Measurements from ENCODE around the gene CYB5D1.

Gene CYB5D1

DNA sequence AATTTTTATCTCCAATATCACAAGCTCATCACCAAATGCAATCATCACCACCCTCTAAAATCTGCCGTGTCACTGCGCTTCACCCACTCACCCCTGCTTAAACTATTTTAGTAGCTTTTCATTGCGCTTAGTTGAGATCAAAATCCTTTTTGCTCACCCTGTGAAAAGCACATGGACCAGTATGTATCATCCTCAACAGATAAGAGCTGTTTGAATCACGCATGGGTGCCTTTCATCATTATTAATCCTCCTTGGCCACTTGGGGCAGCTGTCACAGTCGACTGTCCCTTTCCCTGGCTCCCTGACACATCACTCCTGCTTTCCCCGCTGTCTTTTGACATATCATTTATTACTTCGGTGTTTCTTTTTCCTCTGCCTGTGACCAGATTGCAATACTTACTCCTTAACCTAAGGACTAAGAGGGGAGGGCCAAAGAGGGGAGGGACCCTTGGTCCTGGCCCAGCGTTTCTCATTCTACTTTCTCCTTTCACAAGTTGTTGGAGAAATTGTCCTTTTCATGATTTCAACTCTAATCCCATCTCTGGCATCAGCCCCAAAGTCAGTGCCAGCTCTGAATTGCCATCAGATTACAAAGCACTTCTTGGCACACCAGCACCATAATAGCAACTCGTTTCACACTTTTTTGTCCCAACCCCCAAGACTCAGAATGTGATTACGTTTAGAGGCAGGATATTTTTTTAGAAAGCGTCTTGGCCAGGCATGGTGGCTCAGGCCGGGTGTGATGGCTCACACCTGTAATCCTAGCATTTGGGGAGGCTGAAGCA lies 32.4 kb upstream of the CYB5D1 start:
- H3K27me3 Mint-ChIP-seq: no peaks in the 10 kb centered on the region
- H3K27ac Mint-ChIP-seq: peak overlapping the region; percentile 6
- no peaks in the 10 kb centered on the region for H3K9me3 Mint-ChIP-seq
- no peaks in the 10 kb centered on the region for H3K36me3 Mint-ChIP-seq
- H3K4me1 Mint-ChIP-seq: peaks cover 14% of the 10 kb centered on the region
- H3K4me3 Mint-ChIP-seq: no peak overlapping the region

DNA sequence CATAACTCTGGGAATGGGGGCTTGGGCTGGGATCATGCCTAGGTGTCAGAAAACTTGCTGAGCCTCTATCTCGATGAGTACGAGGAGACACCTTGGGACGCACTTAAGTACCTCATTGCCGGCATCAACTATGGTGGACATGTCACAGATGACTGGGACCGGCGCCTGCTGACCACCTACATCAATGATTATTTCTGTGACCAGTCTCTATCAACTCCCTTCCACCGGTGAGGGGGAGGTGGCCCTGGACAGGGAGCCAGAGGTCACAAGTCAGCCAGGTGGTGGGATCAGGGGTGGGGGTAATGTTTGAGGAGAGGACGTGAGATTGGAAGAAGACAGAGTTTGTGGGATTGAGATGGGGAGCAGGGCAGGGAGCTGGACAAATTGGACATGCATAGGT lies 27.2 kb upstream of the CYB5D1 start:
- Mint-ChIP-seq H3K9me3 (no peaks in the 10 kb centered on the region), H3K4me3 (no peak overlapping the region), H3K4me1 (peaks cover 7% of the 10 kb centered on the region), H3K27ac (peak overlapping the region; percentile 23), H3K36me3 (no peaks in the 10 kb centered on the region), H3K27me3 (no peaks in the 10 kb centered on the region)

DNA sequence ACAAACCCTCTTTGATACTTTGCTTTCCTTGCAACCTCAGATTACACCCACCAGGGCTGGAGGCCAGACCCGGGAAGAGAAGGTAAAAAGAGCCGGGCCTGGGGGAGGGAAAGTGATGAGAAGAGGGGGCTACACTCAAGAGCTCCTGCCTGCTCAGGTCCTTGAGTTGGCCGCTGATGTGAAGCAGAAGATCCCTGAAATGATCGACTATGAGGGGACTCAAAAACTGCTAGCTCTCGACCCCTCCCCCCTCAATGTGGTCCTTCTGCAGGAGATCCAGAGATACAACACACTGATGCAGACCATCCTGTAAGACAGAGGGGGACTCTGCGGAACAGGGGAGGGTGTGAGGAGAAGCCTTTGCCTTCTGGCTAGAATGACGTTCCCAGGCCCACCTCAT lies 26.6 kb upstream of the CYB5D1 start:
- Mint-ChIP-seq H3K36me3 (no peaks in the 10 kb centered on the region), H3K4me1 (peaks cover 9% of the 10 kb centered on the region), H3K4me3 (no peak overlapping the region), H3K9me3 (no peaks in the 10 kb centered on the region), H3K27ac (no peak overlapping the region), H3K27me3 (no peaks in the 10 kb centered on the region)

DNA sequence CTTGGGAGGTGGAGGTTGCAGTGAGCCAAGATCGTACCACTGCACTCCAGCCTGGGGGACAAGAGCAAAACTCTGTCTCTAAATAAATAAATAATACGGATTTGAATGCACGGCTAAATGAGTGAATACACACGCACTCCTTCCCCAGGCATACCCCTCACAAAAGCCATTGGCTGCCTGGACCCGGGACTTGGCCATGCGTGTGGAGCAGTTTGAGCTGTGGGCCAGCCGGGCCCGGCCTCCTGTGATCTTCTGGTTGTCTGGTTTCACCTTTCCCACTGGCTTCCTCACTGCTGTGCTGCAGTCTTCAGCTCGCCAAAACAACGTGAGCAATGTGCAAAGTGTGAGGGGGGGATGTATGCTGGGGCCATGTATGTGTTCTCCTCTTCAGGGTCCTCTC lies 25.4 kb upstream of the CYB5D1 start:
- Mint-ChIP-seq H3K4me3 (no peak overlapping the region), H3K36me3 (no peaks in the 10 kb centered on the region), H3K27ac (no peak overlapping the region), H3K4me1 (peaks cover 21% of the 10 kb centered on the region), H3K9me3 (no peaks in the 10 kb centered on the region), H3K27me3 (no peaks in the 10 kb centered on the region)

DNA sequence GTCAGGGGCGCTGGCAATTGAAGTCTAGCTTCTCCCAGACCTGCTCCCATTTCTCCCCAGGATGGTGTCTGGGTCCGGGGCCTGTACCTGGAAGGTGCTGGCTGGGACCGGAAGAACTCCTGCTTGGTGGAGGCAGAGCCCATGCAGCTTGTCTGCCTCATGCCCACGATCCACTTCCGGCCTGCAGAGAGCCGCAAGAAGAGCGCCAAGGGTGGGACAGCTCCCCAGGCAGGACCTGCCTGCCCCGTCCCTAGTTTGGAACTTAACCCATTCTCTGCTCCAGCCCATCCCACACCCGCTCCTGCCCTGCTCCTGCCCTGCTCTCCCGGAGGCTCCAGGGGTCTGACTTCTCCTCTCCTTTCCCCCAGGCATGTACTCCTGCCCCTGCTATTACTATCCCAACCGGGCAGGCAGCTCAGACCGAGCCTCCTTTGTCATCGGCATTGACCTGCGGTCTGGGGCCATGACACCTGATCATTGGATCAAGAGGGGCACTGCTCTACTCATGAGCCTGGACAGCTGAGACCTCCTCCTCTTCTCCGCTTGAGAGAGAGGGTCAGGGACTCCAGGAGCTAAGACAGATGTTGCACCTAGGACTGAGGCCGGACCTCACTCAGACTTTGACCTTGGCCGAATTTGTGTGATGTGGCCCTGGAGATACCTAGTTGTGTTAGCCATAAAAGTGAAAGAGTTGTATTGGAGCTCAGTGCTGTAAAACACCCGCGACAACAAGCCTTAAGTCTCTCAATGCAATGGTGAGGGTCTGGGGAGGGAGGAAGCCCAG lies 24.6 kb upstream of the CYB5D1 start:
- Mint-ChIP-seq H3K4me1 (peaks cover 26% of the 10 kb centered on the region), H3K36me3 (no peaks in the 10 kb centered on the region), H3K9me3 (no peaks in the 10 kb centered on the region), H3K4me3 (peak overlapping the region; percentile 90), H3K27me3 (no peaks in the 10 kb centered on the region), H3K27ac (peak overlapping the region; percentile 84)

DNA sequence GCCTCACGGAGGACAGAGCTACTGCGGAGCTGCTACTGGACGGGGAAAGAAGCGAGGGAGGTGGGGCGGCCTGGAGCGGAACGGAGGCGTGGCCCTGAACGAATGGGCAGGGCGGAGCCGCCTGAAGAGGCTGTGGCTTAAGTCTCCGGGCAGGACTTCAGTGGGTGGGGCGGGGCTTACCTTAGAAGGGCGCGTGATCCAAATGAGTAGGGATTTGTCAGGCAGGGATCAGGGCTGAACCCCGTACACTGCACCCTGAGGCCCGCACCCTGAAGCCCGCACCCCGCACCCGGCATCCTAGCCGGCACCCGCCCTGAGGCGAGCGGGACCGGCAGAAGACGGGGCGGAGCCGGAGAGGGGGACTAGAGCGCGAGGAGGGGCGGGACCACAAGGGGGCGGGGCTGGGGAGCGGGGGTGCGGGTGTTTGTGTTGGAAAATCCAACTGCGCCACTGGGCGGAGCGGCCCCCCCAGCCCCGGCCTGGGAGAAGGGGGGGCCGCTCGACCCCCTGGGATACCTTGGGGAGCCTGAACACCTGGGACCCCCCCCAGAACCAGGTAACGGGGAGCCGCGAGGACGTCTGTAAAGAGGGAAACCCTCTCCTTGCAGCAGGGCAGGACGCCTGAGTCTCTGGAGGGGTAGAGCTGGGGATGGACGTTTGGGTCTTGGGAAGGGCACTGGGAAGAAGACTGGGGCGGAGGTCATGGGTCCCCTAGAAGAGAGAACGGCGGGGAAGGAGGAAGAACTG lies 23.8 kb upstream of the CYB5D1 start, which contains the start of gene KDM6B:
TSS of gene KDM6B (plus strand) at position 423 of the 747 bp plus-strand sequence. CDS start 11,338 bp downstream, outside the sequence.
- H3K4me3 Mint-ChIP-seq: peak within 1 kb of the TSS; percentile 90

DNA sequence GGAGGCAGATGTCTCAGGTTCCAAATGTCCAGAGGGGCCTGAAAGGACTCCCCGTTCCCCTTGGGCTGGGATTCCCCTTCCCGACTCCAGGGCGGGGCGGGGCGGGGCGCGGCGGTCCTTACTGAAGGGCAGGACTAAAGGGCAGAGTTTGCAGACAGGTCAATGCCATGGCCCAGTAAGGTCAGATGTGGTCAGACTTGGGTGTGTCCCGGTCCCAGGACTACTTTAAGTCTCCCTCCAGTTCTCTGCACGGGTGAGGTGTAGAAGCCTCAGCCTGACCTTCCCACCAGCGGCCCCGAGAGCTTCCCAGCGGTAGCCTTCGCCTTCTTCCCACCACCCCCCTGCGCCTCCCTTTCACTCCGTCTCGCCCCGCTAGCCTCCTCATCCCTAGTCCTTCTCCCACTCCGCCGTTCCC lies 23.3 kb upstream of the CYB5D1 start:
- H3K27ac Mint-ChIP-seq: peak overlapping the region; percentile 84
- H3K4me1 Mint-ChIP-seq: peaks cover 38% of the 10 kb centered on the region

More for the DNA sequence above, 23.8 kb upstream of the CYB5D1 start, which contains the start of gene KDM6B:
- Mint-ChIP-seq H3K4me1 (peaks cover 33% of the 10 kb centered on the region), H3K36me3 (no peaks in the 10 kb centered on the region), H3K9me3 (no peaks in the 10 kb centered on the region), H3K27ac (peak within 1 kb of the TSS; percentile 84), H3K27me3 (no peaks in the 10 kb centered on the region)

DNA sequence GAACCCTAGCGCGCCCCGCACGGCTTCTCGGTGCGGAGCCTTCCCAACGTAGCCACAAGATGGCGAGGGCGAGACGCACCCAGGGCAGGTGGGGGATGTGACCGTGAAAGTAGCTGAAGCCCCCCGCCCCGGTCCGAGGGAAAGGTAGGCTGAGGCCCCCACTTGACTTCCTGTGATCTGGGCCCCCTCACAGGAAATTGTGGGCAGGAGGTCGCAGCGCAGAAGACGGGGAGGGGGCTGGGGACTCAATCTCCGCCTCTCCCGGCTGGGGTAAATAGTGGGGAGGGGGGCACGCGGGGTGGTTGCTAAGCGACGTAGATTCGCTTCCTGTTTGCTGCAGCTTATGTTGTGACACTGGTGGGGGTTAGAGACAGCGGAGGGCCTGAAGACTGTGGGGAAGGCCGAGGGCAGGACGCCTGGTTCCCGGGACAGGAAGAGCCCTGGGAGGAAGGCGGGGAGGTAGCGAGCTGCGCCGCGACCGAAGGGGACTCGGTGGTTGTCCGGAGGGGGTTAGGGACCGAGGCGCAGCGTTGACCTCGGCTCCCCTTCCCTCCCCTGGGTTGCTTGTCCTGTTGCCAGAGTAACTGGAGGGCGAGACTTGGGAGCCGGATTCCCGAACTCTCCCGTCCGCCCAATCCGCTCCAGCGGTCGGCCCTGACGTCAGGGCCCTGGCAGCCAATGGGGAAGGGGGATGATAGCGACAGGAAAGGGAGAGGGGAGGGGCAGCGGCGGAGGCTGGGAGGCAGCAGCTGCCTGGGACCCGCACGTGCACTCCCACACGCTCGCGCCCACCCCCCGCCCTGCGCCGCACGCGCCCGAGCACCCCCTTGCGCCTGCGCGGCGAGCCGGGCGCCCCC lies 22.6 kb upstream of the CYB5D1 start:
- Mint-ChIP-seq H3K4me1 (peaks cover 45% of the 10 kb centered on the region), H3K9me3 (no peaks in the 10 kb centered on the region), H3K27me3 (no peaks in the 10 kb centered on the region)

More for the DNA sequence above, 23.3 kb upstream of the CYB5D1 start:
- H3K27me3 Mint-ChIP-seq: no peaks in the 10 kb centered on the region
- peak overlapping the region; percentile 88 for H3K4me3 Mint-ChIP-seq
- no peaks in the 10 kb centered on the region for H3K36me3 Mint-ChIP-seq
- no peaks in the 10 kb centered on the region for H3K9me3 Mint-ChIP-seq

DNA sequence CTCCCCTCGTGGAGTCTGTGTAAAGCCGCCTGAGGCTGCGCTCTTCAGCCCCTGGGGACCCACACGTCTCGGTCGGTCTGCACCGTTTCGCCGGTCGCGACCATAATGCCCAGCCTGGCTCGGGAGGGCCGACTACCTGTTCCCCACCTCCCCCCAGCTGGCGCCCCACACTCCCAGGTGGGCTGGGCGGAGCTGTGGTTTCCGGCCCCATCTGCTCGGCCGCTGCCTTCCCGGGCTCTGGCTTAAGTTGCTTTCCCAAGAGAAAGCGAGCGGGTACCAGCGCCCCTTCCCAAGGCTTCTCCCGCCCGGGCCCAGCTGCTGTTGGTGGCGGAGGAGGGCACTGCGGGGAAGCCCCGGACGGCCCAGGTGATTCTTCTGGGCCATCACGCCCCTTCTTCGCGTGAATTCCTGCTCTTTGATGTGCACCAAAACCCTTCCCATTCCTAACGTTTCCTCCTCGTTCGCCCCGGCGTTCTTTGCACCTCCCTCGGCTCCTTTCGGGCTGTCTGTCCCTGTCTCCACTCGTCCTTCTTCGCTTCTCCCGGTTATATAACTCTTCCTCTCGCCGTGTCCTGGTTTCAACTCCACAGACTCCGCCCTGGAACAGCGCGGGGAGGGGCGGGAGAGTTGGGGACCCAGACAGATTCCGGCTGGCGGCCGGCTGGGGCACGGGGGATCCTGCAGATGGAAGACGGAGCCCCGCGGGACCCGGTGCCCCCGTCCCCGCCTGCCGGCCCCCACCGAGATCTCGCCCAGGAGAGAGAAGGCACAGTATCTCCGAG lies 21.8 kb upstream of the CYB5D1 start:
- Mint-ChIP-seq H3K4me3 (peak overlapping the region; percentile 88), H3K4me1 (peaks cover 53% of the 10 kb centered on the region), H3K9me3 (no peaks in the 10 kb centered on the region), H3K36me3 (peaks cover 4% of the 10 kb centered on the region), H3K27ac (peak overlapping the region; percentile 94), H3K27me3 (no peaks in the 10 kb centered on the region)

More for the DNA sequence above, 22.6 kb upstream of the CYB5D1 start:
- Mint-ChIP-seq H3K36me3 (no peaks in the 10 kb centered on the region), H3K27ac (peak overlapping the region; percentile 84), H3K4me3 (peak overlapping the region; percentile 88)

DNA sequence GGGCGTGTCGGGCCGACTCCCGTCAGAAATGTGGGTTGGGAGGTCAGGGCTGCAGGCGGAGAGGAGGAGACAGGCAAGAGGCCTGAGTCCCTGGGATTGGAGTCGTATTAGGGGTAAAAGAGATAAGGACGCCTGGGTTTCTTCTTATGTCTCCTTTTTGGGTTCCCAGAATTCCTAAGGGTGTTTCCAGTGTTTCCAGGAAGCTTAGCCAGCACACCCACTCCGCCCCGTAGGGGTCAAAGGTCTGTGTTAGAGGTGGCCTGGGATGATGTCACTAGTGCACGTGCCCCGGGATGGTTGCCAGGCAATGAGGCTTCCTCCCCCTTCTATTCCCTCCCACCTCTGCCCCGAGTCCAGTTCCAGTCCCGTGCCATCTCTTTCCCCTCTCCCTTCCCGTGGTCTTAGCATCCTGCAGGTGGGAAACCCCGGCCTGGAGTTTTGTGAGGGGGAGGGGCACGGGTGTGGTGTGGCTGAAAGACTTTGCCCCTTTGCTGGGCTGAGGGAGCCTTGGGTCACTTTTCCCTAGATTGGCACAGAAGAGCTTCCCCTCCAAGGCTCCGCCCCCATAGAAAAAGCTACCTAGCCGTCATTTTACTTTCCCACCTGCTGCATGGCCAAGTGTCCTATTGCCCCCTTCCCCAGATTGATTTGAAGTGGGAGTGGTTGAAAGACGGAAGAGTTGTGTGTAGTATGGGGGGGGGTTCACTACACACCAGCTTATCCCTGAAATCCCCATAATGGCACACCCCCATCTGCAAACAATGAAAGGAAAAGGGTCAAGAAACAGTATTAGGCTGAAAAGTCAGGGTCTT lies 21.0 kb upstream of the CYB5D1 start:
- peaks cover 55% of the 10 kb centered on the region for H3K4me1 Mint-ChIP-seq
- no peaks in the 10 kb centered on the region for H3K27me3 Mint-ChIP-seq
- H3K4me3 Mint-ChIP-seq: peak overlapping the region; percentile 88
- H3K36me3 Mint-ChIP-seq: peaks cover 4% of the 10 kb centered on the region
- H3K9me3 Mint-ChIP-seq: no peaks in the 10 kb centered on the region
- peak overlapping the region; percentile 91 for H3K27ac Mint-ChIP-seq

DNA sequence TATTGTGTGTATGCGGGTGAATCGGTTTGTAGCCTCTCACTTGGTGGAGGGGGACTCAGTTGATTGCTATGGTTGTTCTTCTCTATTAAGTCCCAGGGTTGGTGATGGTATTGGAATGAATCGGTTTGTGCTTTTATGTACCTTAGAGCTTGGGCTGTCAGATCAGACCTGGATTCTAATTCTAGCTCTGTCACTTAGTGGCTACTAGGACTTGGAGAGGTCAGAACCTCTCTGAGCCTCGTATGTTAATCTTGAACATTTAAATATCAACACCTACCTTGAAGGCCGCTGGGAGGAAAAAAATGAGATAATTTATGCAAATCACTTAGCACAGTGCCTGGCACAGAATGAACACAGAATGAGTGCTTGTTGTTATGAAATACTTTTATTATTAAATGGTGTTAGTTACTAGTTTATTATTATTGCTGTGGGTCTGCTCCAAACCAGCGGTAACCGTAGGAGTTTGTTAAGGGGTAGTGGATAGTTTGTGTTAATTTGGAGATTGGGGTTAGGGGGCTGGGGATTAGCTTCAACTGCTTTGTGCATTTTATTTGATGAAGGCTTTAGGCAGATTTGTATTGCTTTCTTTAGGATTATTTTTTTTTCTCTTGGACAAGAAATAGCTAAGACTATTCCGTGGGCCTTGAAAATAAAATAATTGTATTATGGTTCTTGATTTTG lies 20.3 kb upstream of the CYB5D1 start:
- H3K36me3 Mint-ChIP-seq: peaks cover 4% of the 10 kb centered on the region
- no peaks in the 10 kb centered on the region for H3K9me3 Mint-ChIP-seq
- peaks cover 55% of the 10 kb centered on the region for H3K4me1 Mint-ChIP-seq
- peak overlapping the region; percentile 88 for H3K4me3 Mint-ChIP-seq
- peak overlapping the region; percentile 91 for H3K27ac Mint-ChIP-seq
- no peaks in the 10 kb centered on the region for H3K27me3 Mint-ChIP-seq

DNA sequence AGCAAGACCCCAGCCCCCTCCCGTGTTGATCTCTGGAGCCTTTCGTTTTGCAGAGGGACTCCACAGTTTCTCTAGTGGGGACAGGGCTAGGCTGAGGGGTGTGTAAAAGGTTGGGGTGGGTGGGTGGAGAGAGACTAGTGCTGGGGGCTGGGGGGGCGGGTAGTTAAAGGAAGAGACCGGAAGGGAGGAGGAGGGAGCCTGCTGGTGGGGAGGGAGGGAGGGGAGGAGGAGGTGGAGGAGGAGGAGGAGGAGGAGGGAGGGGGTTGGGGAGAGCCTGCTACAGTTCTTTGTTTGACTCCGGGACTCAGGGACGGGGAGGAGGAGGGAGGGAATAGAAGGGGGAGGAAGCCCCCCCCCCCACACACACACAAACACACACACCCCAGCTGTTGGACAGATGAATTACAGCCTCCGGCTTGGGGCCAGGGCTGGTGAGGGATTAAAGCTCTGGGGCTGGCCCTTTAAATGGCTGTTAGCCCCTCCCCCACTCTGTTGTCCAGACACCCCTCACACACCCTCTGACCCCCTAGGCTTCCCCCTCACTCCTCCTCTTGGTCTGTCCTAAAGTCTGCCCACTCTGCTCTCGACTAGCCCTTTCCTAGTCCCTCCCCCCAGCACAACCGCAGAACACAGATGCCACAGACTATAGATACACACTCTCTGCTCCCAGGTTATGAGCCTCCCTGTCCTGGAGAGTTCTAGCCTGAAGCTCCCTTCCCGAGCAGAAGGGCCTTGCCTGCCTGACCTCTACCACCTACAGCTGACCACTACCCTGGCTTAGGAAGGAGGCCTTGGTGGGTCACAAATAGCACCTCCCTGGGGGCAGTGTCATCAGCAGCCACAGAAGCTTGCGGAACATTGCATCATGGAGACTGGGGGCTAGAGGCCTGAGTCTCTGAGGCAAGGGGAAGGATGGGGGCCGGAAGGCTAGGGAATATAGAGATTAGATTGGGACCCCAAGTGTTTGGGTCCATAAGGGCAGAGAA lies 19.4 kb upstream of the CYB5D1 start:
- Mint-ChIP-seq H3K27ac (peak overlapping the region; percentile 88), H3K36me3 (peaks cover 4% of the 10 kb centered on the region), H3K4me1 (peaks cover 52% of the 10 kb centered on the region), H3K9me3 (no peaks in the 10 kb centered on the region), H3K27me3 (no peaks in the 10 kb centered on the region), H3K4me3 (peak overlapping the region; percentile 98)
